Fibroblast of mammary gland (primary cell): ENCODE results near the gene LCE1B.

Experiments used
- DNase-seq: peaks from one replicate; pipeline ENCODE4 v3.0.0-alpha.2; 2010; ENCODE audit warnings: low read depth
- H3K4me3 ChIP-seq: 2 replicates; pipeline ENCODE4 v1.5.1; 2011; ENCODE audit warnings: low read depth, mild to moderate bottlenecking, low read length, moderate library complexity; ENCODE audit not compliant: control insufficient read depth
- TF ChIP-seq, protein P1 (sequence below): conservative IDR thresholded peaks from 2 replicates; pipeline ENCODE4 v1.5.1; 2011; ENCODE audit warnings: low read depth, low read length, inconsistent platforms; ENCODE audit not compliant: control insufficient read depth, insufficient read depth

The LCE1B gene

DNA sequence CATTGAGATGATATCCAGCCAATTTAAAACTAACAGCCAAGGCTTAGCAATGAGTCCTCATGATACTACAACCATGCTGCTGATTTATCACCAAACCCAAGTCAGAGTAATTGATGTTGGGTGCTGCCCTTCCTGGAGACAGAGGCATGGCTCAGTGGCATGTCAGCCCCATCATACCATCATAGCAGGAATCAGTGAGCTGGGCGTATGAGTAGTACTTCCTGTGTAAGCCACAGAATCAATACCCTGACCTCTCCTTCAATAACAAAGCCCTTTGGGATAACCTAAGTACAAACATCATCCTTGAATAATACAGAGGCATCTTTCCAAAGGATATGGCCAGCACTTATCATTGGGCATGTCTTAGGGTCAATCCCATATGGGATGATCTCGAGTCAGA, 28.7 kb upstream of the LCE1B start:
- H3K4me3 ChIP-seq, result no peak overlapping the region
- TF ChIP-seq, protein P1, sequence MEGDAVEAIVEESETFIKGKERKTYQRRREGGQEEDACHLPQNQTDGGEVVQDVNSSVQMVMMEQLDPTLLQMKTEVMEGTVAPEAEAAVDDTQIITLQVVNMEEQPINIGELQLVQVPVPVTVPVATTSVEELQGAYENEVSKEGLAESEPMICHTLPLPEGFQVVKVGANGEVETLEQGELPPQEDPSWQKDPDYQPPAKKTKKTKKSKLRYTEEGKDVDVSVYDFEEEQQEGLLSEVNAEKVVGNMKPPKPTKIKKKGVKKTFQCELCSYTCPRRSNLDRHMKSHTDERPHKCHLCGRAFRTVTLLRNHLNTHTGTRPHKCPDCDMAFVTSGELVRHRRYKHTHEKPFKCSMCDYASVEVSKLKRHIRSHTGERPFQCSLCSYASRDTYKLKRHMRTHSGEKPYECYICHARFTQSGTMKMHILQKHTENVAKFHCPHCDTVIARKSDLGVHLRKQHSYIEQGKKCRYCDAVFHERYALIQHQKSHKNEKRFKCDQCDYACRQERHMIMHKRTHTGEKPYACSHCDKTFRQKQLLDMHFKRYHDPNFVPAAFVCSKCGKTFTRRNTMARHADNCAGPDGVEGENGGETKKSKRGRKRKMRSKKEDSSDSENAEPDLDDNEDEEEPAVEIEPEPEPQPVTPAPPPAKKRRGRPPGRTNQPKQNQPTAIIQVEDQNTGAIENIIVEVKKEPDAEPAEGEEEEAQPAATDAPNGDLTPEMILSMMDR, result no peak
- DNase-seq, result peak; percentile 15

DNA sequence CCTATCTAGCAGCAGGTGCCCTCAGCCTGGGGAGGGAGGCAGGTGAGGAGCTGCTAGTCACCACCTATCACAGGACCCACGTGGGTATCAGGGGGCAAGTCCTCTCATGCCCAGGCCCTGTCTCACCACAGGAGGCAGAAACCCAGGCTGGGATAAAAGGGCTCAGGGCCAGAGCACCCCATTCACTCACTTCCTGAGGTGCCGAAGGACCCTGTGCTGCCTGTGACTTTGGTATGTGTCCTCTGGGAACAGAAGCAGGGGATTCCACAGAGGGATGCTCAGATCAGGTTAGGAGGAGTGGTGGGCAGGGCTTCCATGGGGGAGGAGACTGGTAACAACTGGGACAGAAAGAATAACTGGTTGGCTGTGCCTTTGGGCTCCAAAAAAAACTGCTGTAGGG, 25.7 kb upstream of the LCE1B start, which contains the start of gene LCE1E:
TSS of gene LCE1E (plus strand) at position 181 of the 400 bp plus-strand sequence. CDS start 1,043 bp downstream, outside the sequence.
- H3K4me3 ChIP-seq, result no peak within 1 kb of the TSS
- TF ChIP-seq, protein P1, result no peak
- DNase-seq, result no peak

DNA sequence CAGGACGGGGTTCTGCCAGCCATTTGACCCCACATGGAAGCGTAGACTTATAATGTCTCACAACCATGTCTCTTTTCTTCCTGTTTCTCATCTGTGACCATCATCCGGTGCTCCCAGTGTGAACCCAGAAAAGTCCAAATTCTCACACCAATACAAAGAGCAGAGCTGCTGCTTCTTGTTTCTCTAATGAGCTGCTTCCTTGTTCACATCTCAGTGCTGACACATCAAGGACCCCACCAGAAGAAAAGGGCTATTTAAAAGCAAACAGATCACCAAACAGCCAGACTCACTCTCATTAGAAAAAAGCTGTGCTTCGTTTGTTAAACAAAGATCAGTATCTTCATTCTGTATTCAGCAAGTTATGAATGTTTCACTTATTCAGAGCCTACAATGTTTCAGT, 16.1 kb upstream of the LCE1B start:
- DNase-seq, result no peak
- H3K4me3 ChIP-seq, result no peak overlapping the region
- TF ChIP-seq, protein P1, result no peak

DNA sequence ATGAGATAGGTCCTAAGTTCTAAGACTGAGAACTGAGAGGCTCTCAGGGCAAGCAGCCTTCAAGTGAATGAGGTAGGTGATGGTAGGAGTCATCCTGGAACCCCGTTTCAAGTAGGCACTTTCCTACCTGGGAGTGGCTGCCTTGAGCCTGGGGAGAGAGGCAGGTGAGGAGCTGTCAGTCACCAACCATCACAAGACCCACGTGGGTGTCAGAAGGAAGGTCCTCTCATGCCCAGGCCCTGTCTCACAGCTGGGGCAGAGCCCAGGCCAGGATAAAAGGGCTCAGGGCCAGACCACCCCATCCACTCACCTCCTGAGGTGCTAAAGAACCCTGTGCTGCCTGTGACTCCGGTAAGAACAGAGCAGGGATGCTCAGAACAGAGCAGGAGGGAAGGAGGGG, 15.3 kb upstream of the LCE1B start, which contains the start of gene LCE1D:
TSS of gene LCE1D (plus strand) at position 301 of the 400 bp plus-strand sequence. CDS start 1,074 bp downstream, outside the sequence.
- TF ChIP-seq, protein P1, result no peak
- H3K4me3 ChIP-seq, result no peak within 1 kb of the TSS
- no peak for DNase-seq

DNA sequence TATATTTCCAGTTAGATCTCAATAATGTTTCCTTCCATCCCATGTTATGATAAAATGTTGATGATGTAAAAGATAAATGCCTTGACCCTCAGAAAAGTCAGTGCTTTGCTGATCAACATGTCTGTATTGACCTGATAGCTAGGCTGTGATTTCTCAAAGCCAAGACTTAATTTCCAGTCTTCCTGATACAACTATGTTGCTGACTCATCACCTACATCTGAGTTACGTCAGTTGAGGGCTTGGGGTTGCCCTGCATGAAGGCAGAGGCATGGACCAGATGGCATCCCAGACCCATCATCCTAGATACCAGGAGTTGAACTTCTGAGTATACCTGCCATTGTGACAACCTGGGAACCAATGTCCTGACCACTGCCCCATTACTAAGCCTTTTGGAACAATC, 10.4 kb upstream of the LCE1B start:
- DNase-seq, result peak; percentile 11
- TF ChIP-seq, protein P1, result no peak
- no peak overlapping the region for H3K4me3 ChIP-seq

DNA sequence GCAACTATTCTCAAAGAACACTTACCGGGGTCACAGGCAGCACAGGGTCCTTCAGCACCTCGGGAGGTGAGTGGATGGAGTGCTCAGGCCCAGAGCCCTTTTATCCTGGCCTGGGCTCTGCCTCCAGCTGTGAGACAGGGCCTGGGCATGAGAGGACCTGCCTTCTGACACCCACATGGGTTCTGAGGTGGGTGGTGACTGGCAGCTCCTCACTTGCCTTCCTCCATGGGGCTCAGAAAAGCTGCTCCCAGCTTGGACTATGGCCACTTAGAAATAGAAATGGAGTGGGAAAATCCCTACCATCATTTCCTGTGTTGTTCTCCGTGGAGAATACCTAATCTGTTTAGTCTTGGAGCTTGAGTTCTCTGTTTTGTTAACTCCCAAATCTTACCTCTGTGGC, 5.2 kb upstream of the LCE1B start, which contains the start of gene LCE1C:
TSS of gene LCE1C (minus strand) at position 76 of the 400 bp plus-strand sequence. CDS start 1,173 bp downstream, outside the sequence.
- TF ChIP-seq, protein P1, result no peak
- no peak within 1 kb of the TSS for H3K4me3 ChIP-seq
- no peak for DNase-seq

DNA sequence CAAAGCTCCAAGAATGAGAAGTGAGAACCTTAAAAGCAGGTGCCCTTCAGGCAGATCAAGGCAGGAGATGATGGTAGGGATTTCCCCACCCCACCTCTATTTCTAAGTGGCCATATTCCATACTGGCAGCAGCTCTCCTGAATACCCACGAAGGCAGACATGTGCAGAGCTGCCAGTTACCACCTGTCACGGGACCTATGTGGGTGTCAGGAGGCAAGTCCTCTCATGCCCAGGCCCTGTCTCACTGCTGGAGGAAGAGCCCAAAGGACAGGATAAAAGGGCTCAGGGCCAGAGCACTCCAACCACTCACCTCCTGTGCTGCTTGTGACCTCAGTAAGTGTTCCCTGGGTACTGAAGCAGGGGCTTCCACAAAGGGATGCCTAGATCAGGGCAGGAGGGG, 721 bp upstream of the LCE1B start:
- TF ChIP-seq, protein P1, result no peak
- no peak overlapping the region for H3K4me3 ChIP-seq
- no peak for DNase-seq
